GM12878 (cell line): ENCODE data around the gene CTSS. TPM values are rescaled to one million over a fixed set of nuclear protein-coding genes. Genes with fewer than 3 reads are reported as not detected.

Source experiments
- ATAC-seq: fragments of 200-7000 bp; cut with Tn5 transposase; 3 replicates; pipeline ENCODE4 v1.9.1; 2020; ENCODE audit warnings: mild to moderate bottlenecking, moderate library complexity
- BruUV-seq: library from RNA; stranded (reverse); fragments of 400-500 nt; replicated peaks from 2 replicates; lab custom pipeline; 2021; lab: Mats Ljungman, UMichigan
- CTCF ChIA-PET: fragments of 300-600 bp; sonication (Branson Sonifier 250); formaldehyde crosslinking; extraction: SDS; loops from one replicate; lab custom pipeline; 2021; ENCODE audit warnings: inconsistent platforms; lab: Yijun Ruan, JAX
- POLR2A ChIA-PET: fragments of 350-600 bp; formaldehyde crosslinking; extraction: SDS; loops from one replicate; lab custom pipeline; 2021; ENCODE audit warnings: inconsistent platforms; lab: Charles Lee
- RAD21 ChIA-PET: fragments of 300-600 bp; sonication (Branson Sonifier 250); formaldehyde crosslinking; loops from one replicate; lab custom pipeline; 2023; ENCODE audit warnings: antibody characterized with exemption; ENCODE audit not compliant: unreplicated experiment; lab: Charles Lee
- SMC1A ChIA-PET: fragments of 300-600 bp; sonication (Branson Sonifier 250); formaldehyde crosslinking; loops from one replicate; lab custom pipeline; 2023; ENCODE audit not compliant: unreplicated experiment, uncharacterized antibody; lab: Charles Lee
- DNase-seq: peaks from one replicate; pipeline ENCODE4 v3.0.0-alpha.2; 2011; ENCODE audit warnings: low read depth, low spot score
- FAIRE-seq: peaks from 3 replicates; lab custom pipeline; 2011; peaks lifted over from hg19 to GRCh38; lab: Jason Lieb, UNC
- H2AFZ ChIP-seq: 2 replicates; pipeline ENCODE4 v1.6.0; 2011; ENCODE audit warnings: low read depth, low read length, control low read depth; ENCODE audit not compliant: control insufficient read depth
- H3K27ac ChIP-seq: 2 replicates; pipeline ENCODE4 v1.5.1; 2011; ENCODE audit warnings: control low read depth; ENCODE audit not compliant: control insufficient read depth, insufficient read depth
- H3K27me3 ChIP-seq, 2 experiments: replicated peaks in 1 of 2; 2 replicates each; pipeline versions ENCODE4 v1.6.0 to v1.6.1; 2011; ENCODE audit warnings: low read length in 1 of 2; ENCODE audit not compliant: control insufficient read depth in 2 of 2, insufficient read depth in 2 of 2
- H3K36me3 ChIP-seq, 2 experiments: 2 replicates each; pipeline ENCODE4 v1.5.1; 2011; ENCODE audit warnings: low read length in 1 of 2; ENCODE audit not compliant: control insufficient read depth in 2 of 2, insufficient read depth in 2 of 2
- H3K4me1 ChIP-seq: 2 replicates; pipeline ENCODE4 v1.6.1; 2011; ENCODE audit warnings: mild to moderate bottlenecking, low read length, moderate library complexity, mixed read lengths; ENCODE audit not compliant: control insufficient read depth, insufficient read depth
- H3K4me2 ChIP-seq: 2 replicates; pipeline ENCODE4 v1.6.0; 2011; ENCODE audit warnings: control low read depth; ENCODE audit not compliant: control insufficient read depth, insufficient read depth
- H3K4me3 ChIP-seq: fragments of 200-600 bp; sonication (generic); 2 replicates; pipeline ENCODE4 v1.5.1; 2016
- H3K79me2 ChIP-seq: 2 replicates; pipeline ENCODE4 v1.6.0; 2011; ENCODE audit warnings: low read length; ENCODE audit not compliant: control insufficient read depth, insufficient read depth
- H3K9ac ChIP-seq: 2 replicates; pipeline ENCODE4 v1.8.0; 2011; ENCODE audit warnings: low read length, control low read depth, mixed read lengths; ENCODE audit not compliant: control insufficient read depth, insufficient read depth
- H3K9me3 ChIP-seq: replicated peaks from 3 replicates; pipeline ENCODE4 v1.5.1; 2011; ENCODE audit warnings: mild to moderate bottlenecking, low read length; ENCODE audit not compliant: control insufficient read depth, insufficient read depth
- H4K20me1 ChIP-seq: 2 replicates; pipeline ENCODE4 v1.6.0; 2011; ENCODE audit not compliant: control insufficient read depth, insufficient read depth
- BCL3 ChIP-seq: IDR thresholded peaks from 2 replicates; pipeline ENCODE4 v1.6.1; 2011; ENCODE audit warnings: borderline replicate concordance, low read depth, mild to moderate bottlenecking, moderate library complexity, low read length; ENCODE audit not compliant: insufficient read depth, poor library complexity, severe bottlenecking
- IRF3 ChIP-seq: fragments of 450-650 bp; IDR thresholded peaks from 2 replicates; pipeline ENCODE4 v1.6.1; 2014; ENCODE audit warnings: mild to moderate bottlenecking
- MYC ChIP-seq: IDR thresholded peaks from 2 replicates; pipeline ENCODE4 v1.6.1; 2011; ENCODE audit warnings: mild to moderate bottlenecking, low read length, moderate library complexity, inconsistent platforms; ENCODE audit not compliant: insufficient read depth, insufficient replicate concordance, insufficient read length, severe bottlenecking
- NFYB ChIP-seq: IDR thresholded peaks from 2 replicates; pipeline ENCODE4 v1.6.1; 2011; ENCODE audit warnings: low read depth, mild to moderate bottlenecking, low read length, improper control_type of control experiment, moderate library complexity; ENCODE audit not compliant: insufficient read depth
- NR2C1 ChIP-seq: fragments of 450-650 bp; IDR thresholded peaks from 2 replicates; pipeline ENCODE4 v1.6.1; 2017; ENCODE audit warnings: antibody characterized with exemption, mild to moderate bottlenecking, moderate library complexity
- NRF1 ChIP-seq: conservative IDR thresholded peaks from 2 replicates; pipeline ENCODE4 v1.6.1; 2011; ENCODE audit warnings: mild to moderate bottlenecking, low read depth, low read length, improper control_type of control experiment
- SIN3A ChIP-seq: IDR thresholded peaks from 2 replicates; pipeline ENCODE4 v1.6.1; 2012; ENCODE audit warnings: low read depth, low read length, improper control_type of control experiment
- ZBTB11 ChIP-seq: fragments of 450-650 bp; formaldehyde crosslinking; IDR thresholded peaks from 2 replicates; pipeline ENCODE4 v1.5.0; 2022; ENCODE audit warnings: mild to moderate bottlenecking, missing genetic modification characterization
- ZNF207 ChIP-seq: fragments of 450-650 bp; IDR thresholded peaks from 2 replicates; pipeline ENCODE4 v1.6.1; 2014; ENCODE audit warnings: antibody characterized with exemption, mild to moderate bottlenecking, borderline replicate concordance
- WGBS: methylation state at CpG from one replicate; pipeline ENCODE4 v1.1.6; 2016; ENCODE audit warnings: low lambda C conversion rate; ENCODE audit not compliant: insufficient replicate concordance, insufficient coverage; ENCODE audit errors: missing lambda C conversion rate; 5-methylcytosine and 5-hydroxymethylcytosine counted together
- in situ Hi-C: fragments of 300-500 bp; cut with MboI; formaldehyde crosslinking; loops from 9 replicates; pipeline ENCODE4 v1.14.3; 2018; ENCODE audit warnings: mixed read lengths
- intact Hi-C: fragments of 100-400 bp; cut with micrococcal nuclease; formaldehyde crosslinking; loops from one replicate; pipeline ENCODE4 v1.14.2; 2022; ENCODE audit not compliant: unreplicated experiment
- polyA plus RNA-seq, 11 experiments: library from polyadenylated mRNA; depleted of rRNA in 4 of 11; unstranded in 6 of 11; stranded (reverse) in 5 of 11; fragments of >200 nt; fragmentation: Nextera tagmentation in 4 of 11; fragmentation: Illumina TruSeq in 1 of 11; extraction: Ambion mirVana in 4 of 11; extraction: Trizol in 1 of 11; gene quantifications; 1 replicate in 1 of 11; 2 replicates in 10 of 11; pipeline versions ENCODE4 v1.2.1 to v1.2.3, GENCODE V29; 2011 to 2016; ENCODE audit warnings: inconsistent platforms in 2 of 11, missing spikeins in 2 of 11, low read depth in 1 of 11
- total RNA-seq, 4 experiments: library from RNA; depleted of rRNA in 3 of 4; stranded (reverse); fragments of >200 nt in 3 of 4; fragmentation: Illumina TruSeq in 1 of 4; extraction: Trizol in 1 of 4; gene quantifications; 2 replicates each; pipeline versions ENCODE4 v1.2.1 to v1.2.3, GENCODE V29; 2013 to 2021

The CTSS gene
- total and polyA plus RNA-seq, 10 of the 15 experiments (the other 5 are each of a cell fraction or from before 2014, with no cell fraction given) = 32.8 to 174 (median 60.9) TPM

GRCh38 chr1:150791585-150791984 is 26.0 kb upstream of the CTSS start:
- H3K9me3 ChIP-seq = no peaks in the 10 kb centered on the region
- no peak overlapping the region for H2AFZ ChIP-seq
- ChIA-PET SMC1A (interaction anchor here (1.3 kb wide), 1 partner anchor 83 kb away, joined by 3 read pairs; no protein-coding TSS in a partner anchor), RAD21 (no interaction called here), CTCF (no interaction called here), POLR2A (interaction anchor here (1.0 kb wide), 1 partner anchor 26 kb away, joined by 3 read pairs; the partner anchor contains the start of gene CTSS)
- H4K20me1 ChIP-seq = no peaks in the 10 kb centered on the region
- H3K9ac ChIP-seq = no peak overlapping the region
- BruUV-seq = no TSS peak
- H3K4me3 ChIP-seq = no peak overlapping the region
- no peak for ATAC-seq
- FAIRE-seq = no peak
- intact Hi-C loops (no loop called here), in situ Hi-C loops (no loop called here)
- no peak overlapping the region for H3K4me2 ChIP-seq
- 0 out of 4 replicates have a peak, but pooled peaks cover 0 to 2% of the 10 kb centered on the region in 2 experiments for H3K36me3 ChIP-seq
- no peaks in the 10 kb centered on the region for H3K27me3 ChIP-seq
- no peaks in the 10 kb centered on the region for H3K79me2 ChIP-seq
- H3K4me1 ChIP-seq = no peaks in the 10 kb centered on the region
- no peak overlapping the region for H3K27ac ChIP-seq
- 94% methylated on average over 4 of the region's 4 CpGs for WGBS
- TF ChIP-seq NFYB (no peak), BCL3 (no peak), NR2C1 (no peak), MYC (no peak), SIN3A (no peak), NRF1 (no peak), IRF3 (no peak), ZNF207 (no peak), ZBTB11 (CRISPR knock-in tag) (no peak)
- DNase-seq = no peak
